Neural cell (in vitro differentiated cells): ENCODE data around the gene HOXD3. TPM values are rescaled to one million over a fixed set of nuclear protein-coding genes. Genes with fewer than 3 reads are reported as not detected.

Source experiments
- H2AFZ ChIP-seq: fragments of 200-600, 300-800 bp; sonication (generic), shearing (Covaris generic); 2 replicates; pipeline ENCODE4 v1.6.0; 2014; ENCODE audit warnings: low read depth, mild to moderate bottlenecking, antibody characterized with exemption, low read length, moderate library complexity
- H3F3A ChIP-seq: fragments of 200-600 bp; shearing (Covaris generic); 2 replicates; pipeline ENCODE4 v1.6.1; 2016; ENCODE audit warnings: mild to moderate bottlenecking, moderate library complexity, mixed read lengths, antibody characterized with exemption, low read length; ENCODE audit not compliant: insufficient read depth, poor library complexity, severe bottlenecking
- H3K27ac ChIP-seq: fragments of 200-600, 300-800 bp; sonication (generic), shearing (Covaris generic); 2 replicates; pipeline ENCODE4 v1.5.1; 2014; ENCODE audit warnings: mild to moderate bottlenecking, low read length, moderate library complexity
- H3K27me3 ChIP-seq: fragments of 300-800, 200-600 bp; sonication (generic), shearing (Covaris generic); 2 replicates; pipeline ENCODE4 v1.6.0; 2014; ENCODE audit warnings: mild to moderate bottlenecking, low read depth, low read length, moderate library complexity; ENCODE audit not compliant: insufficient read depth
- H3K36me3 ChIP-seq: fragments of 300-800, 200-600 bp; sonication (generic), shearing (Covaris generic); 2 replicates; pipeline ENCODE4 v1.5.1; 2014; ENCODE audit warnings: mild to moderate bottlenecking, antibody characterized with exemption, low read length, moderate library complexity; ENCODE audit not compliant: insufficient read depth
- H3K4me2 ChIP-seq: fragments of 300-800, 200-600 bp; sonication (generic), shearing (Covaris generic); 2 replicates; pipeline ENCODE4 v1.6.0; 2014; ENCODE audit warnings: mild to moderate bottlenecking, low read length
- H3K4me3 ChIP-seq: fragments of 300-800, 200-600 bp; sonication (generic), shearing (Covaris generic); 2 replicates; pipeline ENCODE4 v1.5.1; 2014; ENCODE audit warnings: mild to moderate bottlenecking, low read length, moderate library complexity
- H3K79me2 ChIP-seq: fragments of 200-600 bp; shearing (Covaris generic); replicated peaks from 2 replicates; pipeline ENCODE4 v1.6.0; 2014; ENCODE audit warnings: mild to moderate bottlenecking, low read length, moderate library complexity; ENCODE audit not compliant: insufficient read depth
- H3K9ac ChIP-seq: fragments of 300-800, 200-600 bp; sonication (generic), shearing (Covaris generic); 2 replicates; pipeline ENCODE4 v1.6.1; 2016; ENCODE audit warnings: mild to moderate bottlenecking, low read length, mixed read lengths
- H3K9me2 ChIP-seq: fragments of 200-600 bp; shearing (Covaris generic); 2 replicates; pipeline ENCODE4 v1.6.1; 2016; ENCODE audit warnings: mild to moderate bottlenecking, low read length, mixed read lengths; ENCODE audit not compliant: insufficient read depth
- H3K9me3 ChIP-seq: fragments of 200-600, 300-800 bp; sonication (generic), shearing (Covaris generic); 2 replicates; pipeline ENCODE4 v1.6.1; 2016; ENCODE audit warnings: mild to moderate bottlenecking, mixed run types, low read length, moderate library complexity, mixed read lengths
- H4K20me1 ChIP-seq: fragments of 200-600 bp; shearing (Covaris generic); 2 replicates; pipeline ENCODE4 v1.6.1; 2016; ENCODE audit warnings: mild to moderate bottlenecking, mixed run types; ENCODE audit not compliant: insufficient read depth
- EP300 ChIP-seq: fragments of 450-650 bp; conservative IDR thresholded peaks from 2 replicates; pipeline ENCODE4 v1.6.1; 2014; ENCODE audit warnings: antibody characterized with exemption, mild to moderate bottlenecking, moderate library complexity; ENCODE audit not compliant: poor library complexity, severe bottlenecking
- EZH2 ChIP-seq: fragments of 200-600, 300-800 bp; shearing (Covaris generic), sonication (generic); IDR thresholded peaks from 2 replicates; pipeline ENCODE4 v1.6.1; 2014; ENCODE audit warnings: antibody characterized with exemption, low read length, borderline replicate concordance, mild to moderate bottlenecking; ENCODE audit not compliant: insufficient read depth, poor library complexity, severe bottlenecking
- MXI1 ChIP-seq: fragments of 450-650 bp; conservative IDR thresholded peaks from 2 replicates; pipeline ENCODE4 v1.6.1; 2014; ENCODE audit warnings: antibody characterized with exemption, mild to moderate bottlenecking; ENCODE audit not compliant: poor library complexity, severe bottlenecking
- POLR2AphosphoS5 ChIP-seq: IDR thresholded peaks from 2 replicates; pipeline ENCODE4 v1.6.1; 2012
- RAD21 ChIP-seq: fragments of 450-650 bp; conservative IDR thresholded peaks from 2 replicates; pipeline ENCODE4 v1.6.1; 2014; ENCODE audit warnings: antibody characterized with exemption, mild to moderate bottlenecking, moderate library complexity
- SMC3 ChIP-seq: fragments of 450-650 bp; conservative IDR thresholded peaks from 2 replicates; pipeline ENCODE4 v1.6.1; 2014; ENCODE audit warnings: antibody characterized with exemption, mild to moderate bottlenecking, moderate library complexity; ENCODE audit not compliant: poor library complexity
- TAF1 ChIP-seq: IDR thresholded peaks from 2 replicates; pipeline ENCODE4 v1.6.1; 2012; ENCODE audit warnings: low read depth
- polyA plus RNA-seq: library from polyadenylated mRNA; depleted of rRNA; stranded (reverse); fragments of >200 nt; gene quantifications from 2 replicates; pipeline ENCODE4 v1.2.3, GENCODE V29; 2014
- TF ChIP-seq, protein P1 (sequence below): fragments of 450-650 bp; IDR thresholded peaks from 2 replicates; pipeline ENCODE4 v1.5.1; 2014; ENCODE audit warnings: antibody characterized with exemption, mild to moderate bottlenecking, moderate library complexity; ENCODE audit not compliant: poor library complexity, severe bottlenecking
- TF ChIP-seq, protein P2 (sequence below): IDR thresholded peaks from 2 replicates; pipeline ENCODE4 v1.6.1; 2012; ENCODE audit warnings: borderline replicate concordance

HOXD3 gene
- polyA plus RNA-seq, 1 donor from 2014 or later = not detected

DNA sequence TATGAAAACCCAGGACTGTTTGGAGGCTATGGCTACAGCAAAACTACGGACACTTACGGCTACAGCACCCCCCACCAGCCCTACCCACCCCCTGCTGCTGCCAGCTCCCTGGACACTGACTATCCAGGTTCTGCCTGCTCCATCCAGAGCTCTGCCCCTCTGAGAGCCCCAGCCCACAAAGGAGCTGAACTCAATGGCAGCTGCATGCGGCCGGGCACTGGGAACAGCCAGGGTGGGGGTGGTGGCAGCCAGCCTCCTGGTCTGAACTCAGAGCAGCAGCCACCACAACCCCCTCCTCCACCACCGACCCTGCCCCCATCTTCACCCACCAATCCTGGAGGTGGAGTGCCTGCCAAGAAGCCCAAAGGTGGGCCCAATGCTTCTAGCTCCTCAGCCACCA is 12.1 kb downstream of the HOXD3 start:
- Histone ChIP-seq H3K9me2 (no peaks in the 10 kb centered on the region), H3K4me2 (no peak overlapping the region), H3F3A (no peaks in the 10 kb centered on the region), H2AFZ (no peak overlapping the region), H3K9ac (no peak overlapping the region), H3K9me3 (peaks cover under 1% of the 10 kb centered on the region), H4K20me1 (no peaks in the 10 kb centered on the region), H3K27ac (no peak overlapping the region), H3K36me3 (no peaks in the 10 kb centered on the region), H3K27me3 (peaks cover 100% of the 10 kb centered on the region), H3K79me2 (no peaks in the 10 kb centered on the region), H3K4me3 (no peak overlapping the region)
- TF ChIP-seq, protein P1, sequence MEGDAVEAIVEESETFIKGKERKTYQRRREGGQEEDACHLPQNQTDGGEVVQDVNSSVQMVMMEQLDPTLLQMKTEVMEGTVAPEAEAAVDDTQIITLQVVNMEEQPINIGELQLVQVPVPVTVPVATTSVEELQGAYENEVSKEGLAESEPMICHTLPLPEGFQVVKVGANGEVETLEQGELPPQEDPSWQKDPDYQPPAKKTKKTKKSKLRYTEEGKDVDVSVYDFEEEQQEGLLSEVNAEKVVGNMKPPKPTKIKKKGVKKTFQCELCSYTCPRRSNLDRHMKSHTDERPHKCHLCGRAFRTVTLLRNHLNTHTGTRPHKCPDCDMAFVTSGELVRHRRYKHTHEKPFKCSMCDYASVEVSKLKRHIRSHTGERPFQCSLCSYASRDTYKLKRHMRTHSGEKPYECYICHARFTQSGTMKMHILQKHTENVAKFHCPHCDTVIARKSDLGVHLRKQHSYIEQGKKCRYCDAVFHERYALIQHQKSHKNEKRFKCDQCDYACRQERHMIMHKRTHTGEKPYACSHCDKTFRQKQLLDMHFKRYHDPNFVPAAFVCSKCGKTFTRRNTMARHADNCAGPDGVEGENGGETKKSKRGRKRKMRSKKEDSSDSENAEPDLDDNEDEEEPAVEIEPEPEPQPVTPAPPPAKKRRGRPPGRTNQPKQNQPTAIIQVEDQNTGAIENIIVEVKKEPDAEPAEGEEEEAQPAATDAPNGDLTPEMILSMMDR = no peak
- no peak for TF ChIP-seq RAD21
- no peak for TF ChIP-seq MXI1
- TF ChIP-seq EP300 = no peak
- no peak for TF ChIP-seq EZH2
- TF ChIP-seq SMC3 = no peak
- TF ChIP-seq, protein P2, sequence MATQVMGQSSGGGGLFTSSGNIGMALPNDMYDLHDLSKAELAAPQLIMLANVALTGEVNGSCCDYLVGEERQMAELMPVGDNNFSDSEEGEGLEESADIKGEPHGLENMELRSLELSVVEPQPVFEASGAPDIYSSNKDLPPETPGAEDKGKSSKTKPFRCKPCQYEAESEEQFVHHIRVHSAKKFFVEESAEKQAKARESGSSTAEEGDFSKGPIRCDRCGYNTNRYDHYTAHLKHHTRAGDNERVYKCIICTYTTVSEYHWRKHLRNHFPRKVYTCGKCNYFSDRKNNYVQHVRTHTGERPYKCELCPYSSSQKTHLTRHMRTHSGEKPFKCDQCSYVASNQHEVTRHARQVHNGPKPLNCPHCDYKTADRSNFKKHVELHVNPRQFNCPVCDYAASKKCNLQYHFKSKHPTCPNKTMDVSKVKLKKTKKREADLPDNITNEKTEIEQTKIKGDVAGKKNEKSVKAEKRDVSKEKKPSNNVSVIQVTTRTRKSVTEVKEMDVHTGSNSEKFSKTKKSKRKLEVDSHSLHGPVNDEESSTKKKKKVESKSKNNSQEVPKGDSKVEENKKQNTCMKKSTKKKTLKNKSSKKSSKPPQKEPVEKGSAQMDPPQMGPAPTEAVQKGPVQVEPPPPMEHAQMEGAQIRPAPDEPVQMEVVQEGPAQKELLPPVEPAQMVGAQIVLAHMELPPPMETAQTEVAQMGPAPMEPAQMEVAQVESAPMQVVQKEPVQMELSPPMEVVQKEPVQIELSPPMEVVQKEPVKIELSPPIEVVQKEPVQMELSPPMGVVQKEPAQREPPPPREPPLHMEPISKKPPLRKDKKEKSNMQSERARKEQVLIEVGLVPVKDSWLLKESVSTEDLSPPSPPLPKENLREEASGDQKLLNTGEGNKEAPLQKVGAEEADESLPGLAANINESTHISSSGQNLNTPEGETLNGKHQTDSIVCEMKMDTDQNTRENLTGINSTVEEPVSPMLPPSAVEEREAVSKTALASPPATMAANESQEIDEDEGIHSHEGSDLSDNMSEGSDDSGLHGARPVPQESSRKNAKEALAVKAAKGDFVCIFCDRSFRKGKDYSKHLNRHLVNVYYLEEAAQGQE = no peak
- TF ChIP-seq POLR2AphosphoS5 = no peak
- no peak for TF ChIP-seq TAF1

DNA sequence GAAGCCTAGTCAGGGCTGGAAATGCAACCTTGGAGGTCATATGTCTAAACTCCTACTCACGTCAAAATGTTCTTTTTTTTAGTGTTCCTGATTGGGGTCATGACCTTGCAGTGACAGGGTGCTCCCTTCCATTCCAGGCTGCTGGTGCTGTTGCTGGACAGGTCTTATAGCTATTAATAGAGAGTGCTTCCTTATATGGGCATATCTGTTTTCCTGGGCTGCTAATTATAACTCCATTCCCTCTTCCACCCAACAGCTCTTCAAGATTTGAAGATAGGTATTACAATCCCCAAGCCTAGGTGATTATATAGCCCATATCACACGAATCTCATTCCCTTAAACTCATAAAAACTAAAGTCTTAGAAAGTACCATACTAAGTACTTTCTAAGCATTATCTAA is 12.6 kb downstream of the HOXD3 start:
- TF ChIP-seq EZH2 = no peak
- TF ChIP-seq, protein P1 = no peak
- TF ChIP-seq MXI1 = no peak
- TF ChIP-seq POLR2AphosphoS5 = no peak
- no peak for TF ChIP-seq RAD21
- no peak for TF ChIP-seq TAF1
- no peak for TF ChIP-seq SMC3
- no peak for TF ChIP-seq EP300
- TF ChIP-seq, protein P2 = no peak

More for the DNA sequence above, 12.6 kb downstream of the HOXD3 start:
- no peaks in the 10 kb centered on the region for H3F3A ChIP-seq
- H3K4me2 ChIP-seq = no peak overlapping the region
- no peaks in the 10 kb centered on the region for H3K9me2 ChIP-seq
- H3K9me3 ChIP-seq = no peaks in the 10 kb centered on the region
- no peak overlapping the region for H2AFZ ChIP-seq
- H3K79me2 ChIP-seq = no peaks in the 10 kb centered on the region
- H3K4me3 ChIP-seq = no peak overlapping the region
- no peaks in the 10 kb centered on the region for H3K36me3 ChIP-seq
- no peak overlapping the region for H3K9ac ChIP-seq
- no peaks in the 10 kb centered on the region for H4K20me1 ChIP-seq
- peaks cover 100% of the 10 kb centered on the region for H3K27me3 ChIP-seq
- no peak overlapping the region for H3K27ac ChIP-seq
